IPS-15b (cell line): ENCODE results near the gene PDCD1.
A peak's percentile ranks its signal among the peaks of the same experiment; 100 is the strongest.
"Not testable (repeated sequence)": the region's sequence is repeated elsewhere in the genome, so short reads cannot be mapped to it uniquely, and the experiment has no call there.

Source experiments
- H3K27me3 ChIP-seq: one replicate; pipeline ENCODE4 v1.6.1; 2013; ENCODE audit warnings: low read length; ENCODE audit not compliant: control insufficient read depth, insufficient read depth
- H3K36me3 ChIP-seq: one replicate; pipeline ENCODE4 v1.6.1; 2013; ENCODE audit warnings: low read length; ENCODE audit not compliant: control insufficient read depth, insufficient read depth
- H3K4me1 ChIP-seq: one replicate; pipeline ENCODE4 v1.6.1; 2013; ENCODE audit warnings: mild to moderate bottlenecking, low read length; ENCODE audit not compliant: control insufficient read depth, insufficient read depth
- H3K4me3 ChIP-seq: one replicate; pipeline ENCODE4 v1.5.1; 2013; ENCODE audit warnings: low read depth, low read length
- H3K9ac ChIP-seq: one replicate; pipeline ENCODE4 v1.6.1; 2013; ENCODE audit warnings: low read depth, mild to moderate bottlenecking, low read length
- H3K9me3 ChIP-seq: one replicate; pipeline ENCODE4 v1.6.1; 2013; ENCODE audit warnings: mild to moderate bottlenecking, low read length; ENCODE audit not compliant: control insufficient read depth, insufficient read depth

Gene PDCD1

DNA sequence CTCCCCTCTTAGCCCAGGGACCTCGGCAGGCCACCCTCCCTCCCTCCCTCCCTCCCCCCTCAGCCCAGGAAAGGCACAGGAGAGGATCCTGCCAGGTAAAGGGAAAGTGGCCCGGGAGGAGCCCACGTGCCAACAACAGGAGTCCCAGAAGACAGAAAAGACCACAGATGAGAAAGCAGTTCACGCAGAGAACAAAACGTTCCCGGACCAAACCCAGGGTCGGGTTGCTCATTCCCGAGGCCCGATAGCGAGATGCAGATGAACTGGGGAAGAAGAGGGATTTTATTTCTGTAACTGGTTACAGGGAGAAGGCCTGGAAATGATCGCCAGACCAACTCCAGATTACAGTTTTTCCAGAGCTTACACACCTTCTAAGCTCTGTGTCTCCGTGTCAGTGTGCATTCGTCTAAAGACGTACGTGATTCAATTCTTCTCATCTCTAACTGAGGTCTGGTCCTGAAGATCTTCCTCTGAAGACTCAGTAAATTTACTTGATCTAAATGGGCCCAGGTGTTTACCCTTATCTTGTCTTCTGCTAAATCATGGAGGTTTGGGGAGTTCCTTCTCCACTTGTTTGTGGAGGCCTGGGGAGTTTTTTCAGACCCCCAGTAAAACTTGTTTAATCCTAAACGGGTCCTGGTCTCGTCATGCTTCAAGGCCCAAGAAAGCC is 50.5 kb downstream of the PDCD1 start:
- Histone ChIP-seq H3K9me3 (no peaks in the 10 kb centered on the region), H3K36me3 (no peaks in the 10 kb centered on the region), H3K27me3 (peaks cover 16% of the 10 kb centered on the region), H3K4me3 (no peak overlapping the region), H3K4me1 (peaks cover 6% of the 10 kb centered on the region), H3K9ac (no peak overlapping the region)

GRCh38 chr2:241806217-241806616 is 52.5 kb downstream of the PDCD1 start:
- H3K27me3 ChIP-seq = peaks cover 17% of the 10 kb centered on the region
- H3K9ac ChIP-seq, H3K36me3 ChIP-seq, H3K4me1 ChIP-seq, H3K9me3 ChIP-seq, H3K4me3 ChIP-seq: not testable (repeated sequence)

GRCh38 chr2:241804326-241805229 is 54.1 kb downstream of the PDCD1 start:
- H3K36me3 ChIP-seq = no peaks in the 10 kb centered on the region
- no peak overlapping the region for H3K9ac ChIP-seq
- H3K4me3 ChIP-seq = peak overlapping the region; percentile 26
- H3K27me3 ChIP-seq = peaks cover 17% of the 10 kb centered on the region
- H3K4me1 ChIP-seq = peaks cover 6% of the 10 kb centered on the region
- H3K9me3 ChIP-seq = no peaks in the 10 kb centered on the region

- Histone ChIP-seq H3K4me3 (peak overlapping the region; percentile 26), H3K9me3 (no peaks in the 10 kb centered on the region), H3K9ac (peak overlapping the region; percentile 60), H3K4me1 (peaks cover 6% of the 10 kb centered on the region), H3K36me3 (no peaks in the 10 kb centered on the region), H3K27me3 (peaks cover 17% of the 10 kb centered on the region)
These were observed 55.0 kb downstream of the PDCD1 start for GRCh38 chr2:241803387-241804325.

- H3K9ac ChIP-seq = no peak overlapping the region
- H3K4me3 ChIP-seq = no peak overlapping the region
- no peaks in the 10 kb centered on the region for H3K36me3 ChIP-seq
These were observed 56.0 kb downstream of the PDCD1 start for GRCh38 chr2:241802421-241803318.

GRCh38 chr2:241801611-241802420 is 56.9 kb downstream of the PDCD1 start:
- peaks cover 6% of the 10 kb centered on the region for H3K4me1 ChIP-seq
- no peaks in the 10 kb centered on the region for H3K36me3 ChIP-seq
- H3K4me3 ChIP-seq = no peak overlapping the region
- H3K9ac ChIP-seq = no peak overlapping the region
- H3K9me3 ChIP-seq = no peaks in the 10 kb centered on the region
- peaks cover 17% of the 10 kb centered on the region for H3K27me3 ChIP-seq

More at GRCh38 chr2:241802421-241803318, 56.0 kb downstream of the PDCD1 start:
- Histone ChIP-seq H3K4me1 (peaks cover 6% of the 10 kb centered on the region), H3K27me3 (peaks cover 17% of the 10 kb centered on the region), H3K9me3 (no peaks in the 10 kb centered on the region)

DNA sequence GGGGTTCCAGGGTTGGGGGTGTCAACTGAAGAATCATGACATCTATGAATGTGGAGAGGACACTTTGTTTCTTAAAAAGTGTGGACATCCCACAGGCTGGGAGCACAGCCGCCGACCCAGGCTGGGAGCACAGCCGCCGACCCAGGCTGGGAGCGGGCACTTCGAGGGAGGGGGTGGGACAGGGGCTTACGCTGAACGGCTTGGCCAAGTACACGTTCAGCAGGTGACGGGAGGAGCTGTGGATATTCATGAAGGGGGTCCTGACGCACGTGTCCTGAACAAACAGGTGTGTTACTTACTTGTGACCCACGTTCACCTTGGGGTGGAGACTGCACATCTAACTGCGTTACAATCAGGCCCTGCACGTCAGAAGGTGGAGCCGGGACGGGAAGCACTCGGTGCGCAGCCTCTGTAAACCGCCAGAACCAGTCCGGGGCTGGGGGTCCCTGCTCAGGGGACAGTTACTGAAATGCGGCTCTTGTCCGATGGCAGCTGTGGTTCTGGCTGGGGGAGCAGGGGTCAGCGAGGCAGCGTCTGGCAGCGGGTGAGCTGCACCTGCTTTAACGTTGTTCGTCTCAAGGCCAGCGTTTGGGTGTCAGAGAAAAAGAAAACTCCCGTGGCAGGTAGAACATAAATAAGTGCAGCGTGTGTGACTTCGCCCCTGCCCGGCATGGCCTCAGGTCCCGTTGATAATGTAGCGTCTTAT is 58.3 kb downstream of the PDCD1 start:
- H3K9me3 ChIP-seq, H3K36me3 ChIP-seq, H3K4me1 ChIP-seq, H3K9ac ChIP-seq, H3K4me3 ChIP-seq: not testable (repeated sequence)
- H3K27me3 ChIP-seq = peaks cover 17% of the 10 kb centered on the region
